A673 (cell line): ENCODE data around the gene TSPAN3. TPM values are rescaled to one million over a fixed set of nuclear protein-coding genes. Genes with fewer than 3 reads are reported as not detected.

ENCODE experiments used
- BruUV-seq: library from RNA; stranded (reverse); fragments of 400-500 nt; replicated peaks from 2 replicates; lab custom pipeline; 2021; lab: Mats Ljungman, UMichigan
- CTCF ChIA-PET: fragments of 300-600 bp; sonication (Branson Sonifier 250); formaldehyde crosslinking; loops from one replicate; lab custom pipeline; 2022; ENCODE audit warnings: antibody characterized with exemption; lab: Charles Lee
- POLR2A ChIA-PET: fragments of 300-600 bp; sonication (Branson Sonifier 250); formaldehyde crosslinking; loops from one replicate; lab custom pipeline; 2022; ENCODE audit warnings: antibody characterized with exemption; ENCODE audit not compliant: low non-redundant PET; lab: Charles Lee
- DNase-seq: peaks from one replicate; pipeline ENCODE4 v3.0.0-alpha.2; 2015; ENCODE audit warnings: low spot score
- H3K27ac ChIP-seq: fragments of 200-600 bp; sonication (generic); 2 replicates; pipeline ENCODE4 v1.5.1; 2016; ENCODE audit warnings: mixed run types, low read depth, mild to moderate bottlenecking, mixed read lengths, antibody characterized with exemption, low read length; ENCODE audit not compliant: poor library complexity, severe bottlenecking
- H3K27me3 ChIP-seq: fragments of 200-600 bp; sonication (generic); replicated peaks from 2 replicates; pipeline ENCODE4 v1.6.1; 2017; ENCODE audit warnings: mixed run types, low read depth, mild to moderate bottlenecking, mixed read lengths, antibody characterized with exemption, low read length; ENCODE audit not compliant: insufficient read depth, poor library complexity
- H3K36me3 ChIP-seq: fragments of 200-600 bp; sonication (generic); 2 replicates; pipeline ENCODE4 v1.6.1; 2016; ENCODE audit warnings: mixed run types, mild to moderate bottlenecking, mixed read lengths, antibody characterized with exemption, low read length; ENCODE audit not compliant: insufficient read depth, poor library complexity, severe bottlenecking
- H3K4me1 ChIP-seq: fragments of 200-600 bp; sonication (generic); 2 replicates; pipeline ENCODE4 v1.6.1; 2017; ENCODE audit warnings: mixed run types, mild to moderate bottlenecking, mixed read lengths, antibody characterized with exemption, low read length; ENCODE audit not compliant: insufficient read depth, poor library complexity, severe bottlenecking
- H3K4me3 ChIP-seq: fragments of 200-600 bp; sonication (generic); 2 replicates; pipeline ENCODE4 v1.5.1; 2016; ENCODE audit warnings: low read depth, mixed run types, mild to moderate bottlenecking, mixed read lengths, low read length; ENCODE audit not compliant: poor library complexity, severe bottlenecking
- H3K9me3 ChIP-seq: fragments of 200-600 bp; sonication (generic); 2 replicates; pipeline ENCODE4 v1.6.1; 2016; ENCODE audit warnings: mixed run types, low read depth, mild to moderate bottlenecking, mixed read lengths, antibody characterized with exemption, low read length; ENCODE audit not compliant: poor library complexity, severe bottlenecking
- CTCF ChIP-seq: fragments of 300-800, 200-600 bp; sonication (generic); conservative IDR thresholded peaks from 2 replicates; pipeline ENCODE4 v1.5.1; 2017; ENCODE audit warnings: low read depth, mild to moderate bottlenecking, antibody characterized with exemption, low read length, moderate library complexity, mixed read lengths
- EZH2 ChIP-seq: fragments of 200-600 bp; sonication (generic); IDR thresholded peaks from 2 replicates; pipeline ENCODE4 v1.6.1; 2017; ENCODE audit warnings: borderline replicate concordance, low read depth, mild to moderate bottlenecking, mixed read lengths, antibody characterized with exemption, low read length; ENCODE audit not compliant: poor library complexity, severe bottlenecking
- intact Hi-C: fragments of 100-400 bp; cut with micrococcal nuclease; formaldehyde crosslinking; loops from one replicate; pipeline ENCODE4 v1.10.0; 2022; ENCODE audit not compliant: unreplicated experiment
- total RNA-seq: library from RNA; stranded (reverse); gene quantifications from 2 replicates; pipeline ENCODE4 v1.2.3, GENCODE V29; 2021

The TSPAN3 gene
- total RNA-seq, 1 experiment from 2014 or later = 224 TPM

- DNase-seq = no peak
- H3K36me3 ChIP-seq = no peaks in the 10 kb centered on the region
- H3K4me1 ChIP-seq = peaks cover 8% of the 10 kb centered on the region
- BruUV-seq = no TSS peak
- intact Hi-C loops = no loop called here
- TF ChIP-seq CTCF (no peak), EZH2 (no peak)
- H3K9me3 ChIP-seq = no peaks in the 10 kb centered on the region
- ChIA-PET CTCF (interaction anchor here (2.7 kb wide), 1 partner anchor 511 kb away, joined by 10 read pairs; no protein-coding TSS in a partner anchor), POLR2A (no interaction called here)
- H3K4me3 ChIP-seq = no peak overlapping the region
- no peak overlapping the region for H3K27ac ChIP-seq
- no peaks in the 10 kb centered on the region for H3K27me3 ChIP-seq
Observed at GRCh38 chr15:77032647-77033416, 38.1 kb downstream of the TSPAN3 start.

GRCh38 chr15:77032052-77032646 lies 38.8 kb downstream of the TSPAN3 start:
- CTCF ChIA-PET = no interaction called here
- no peak for TF ChIP-seq EZH2
- TF ChIP-seq CTCF = no peak
- H3K4me3 ChIP-seq = no peak overlapping the region
- H3K36me3 ChIP-seq = no peaks in the 10 kb centered on the region
- H3K27me3 ChIP-seq = no peaks in the 10 kb centered on the region
- BruUV-seq = no TSS peak
- POLR2A ChIA-PET = no interaction called here
- no peak overlapping the region for H3K27ac ChIP-seq
- no peak for DNase-seq
- H3K9me3 ChIP-seq = no peaks in the 10 kb centered on the region
- peaks cover 8% of the 10 kb centered on the region for H3K4me1 ChIP-seq
- intact Hi-C loops = no loop called here

- H3K36me3 ChIP-seq = no peaks in the 10 kb centered on the region
- no peak overlapping the region for H3K4me3 ChIP-seq
- no peak overlapping the region for H3K27ac ChIP-seq
- H3K27me3 ChIP-seq = no peaks in the 10 kb centered on the region
- H3K4me1 ChIP-seq = peaks cover 8% of the 10 kb centered on the region
- BruUV-seq = no TSS peak
- no peaks in the 10 kb centered on the region for H3K9me3 ChIP-seq
- no peak for DNase-seq
- ChIA-PET CTCF (interaction anchor here (0.5 to 1.1 kb wide), 3 partner anchors 58 to 1580 kb away, joined by 3 to 6 read pairs (median 3); no protein-coding TSS in a partner anchor), POLR2A (no interaction called here)
- no peak for TF ChIP-seq CTCF
- TF ChIP-seq EZH2 = no peak
- intact Hi-C loops = no loop called here
Observed at GRCh38 chr15:77031376-77032050, 39.4 kb downstream of the TSPAN3 start.
